Right lobe of liver (tissue), 4 donors: ENCODE results near the gene BST2.

ENCODE experiments used
- POLR2A ChIP-seq: fragments of 450-650 bp; IDR thresholded peaks from one replicate; pipeline ENCODE4 v1.6.1; 2017; ENCODE audit warnings: antibody characterized with exemption, mild to moderate bottlenecking
- TF ChIP-seq, protein P1 (sequence below), 4 donors: fragments of 200-600 bp in 3 of 4; fragments of 450-650 bp in 1 of 4; IDR thresholded peaks; one replicate each; pipeline versions ENCODE4 v1.5.1 to v1.8.0; 2016 to 2022; ENCODE audit warnings: antibody characterized with exemption in 4 of 4, mild to moderate bottlenecking in 2 of 4
- donor health status: DM: no; HTN: no; CAD: no.
- donor health status: DM: no; HTN: no; CAD: no.
- donor health status: DM: no; HTN: yes; CAD: no.

DNA sequence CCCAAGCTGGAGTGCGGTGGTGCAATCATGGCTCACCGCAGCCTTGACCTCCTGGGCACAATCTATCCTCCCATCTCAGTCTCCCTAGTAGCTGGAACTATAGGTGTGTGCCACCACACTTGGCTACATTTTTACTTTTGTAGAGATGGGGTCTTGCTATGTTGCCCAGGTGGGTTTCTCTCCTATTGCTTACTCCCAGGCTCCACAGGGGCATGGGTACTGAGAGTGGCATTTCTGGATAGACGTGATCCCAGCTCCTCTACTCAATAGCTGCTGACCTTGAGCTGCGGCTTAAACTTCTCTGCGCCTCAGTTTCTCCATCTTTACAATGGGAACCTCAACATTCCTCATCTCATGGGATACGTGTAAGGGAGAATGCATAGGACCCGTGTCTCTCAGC lies 26.0 kb upstream of the BST2 start:
- TF ChIP-seq, protein P1, sequence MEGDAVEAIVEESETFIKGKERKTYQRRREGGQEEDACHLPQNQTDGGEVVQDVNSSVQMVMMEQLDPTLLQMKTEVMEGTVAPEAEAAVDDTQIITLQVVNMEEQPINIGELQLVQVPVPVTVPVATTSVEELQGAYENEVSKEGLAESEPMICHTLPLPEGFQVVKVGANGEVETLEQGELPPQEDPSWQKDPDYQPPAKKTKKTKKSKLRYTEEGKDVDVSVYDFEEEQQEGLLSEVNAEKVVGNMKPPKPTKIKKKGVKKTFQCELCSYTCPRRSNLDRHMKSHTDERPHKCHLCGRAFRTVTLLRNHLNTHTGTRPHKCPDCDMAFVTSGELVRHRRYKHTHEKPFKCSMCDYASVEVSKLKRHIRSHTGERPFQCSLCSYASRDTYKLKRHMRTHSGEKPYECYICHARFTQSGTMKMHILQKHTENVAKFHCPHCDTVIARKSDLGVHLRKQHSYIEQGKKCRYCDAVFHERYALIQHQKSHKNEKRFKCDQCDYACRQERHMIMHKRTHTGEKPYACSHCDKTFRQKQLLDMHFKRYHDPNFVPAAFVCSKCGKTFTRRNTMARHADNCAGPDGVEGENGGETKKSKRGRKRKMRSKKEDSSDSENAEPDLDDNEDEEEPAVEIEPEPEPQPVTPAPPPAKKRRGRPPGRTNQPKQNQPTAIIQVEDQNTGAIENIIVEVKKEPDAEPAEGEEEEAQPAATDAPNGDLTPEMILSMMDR (IDR thresholded peaks at IDR 0.05), result no peak
- no peak for TF ChIP-seq POLR2A
